Keratinocyte (primary cell): Measurements from ENCODE around the gene HOXC4.

ENCODE experiments used
- CTCF ChIP-seq, 3 experiments: IDR thresholded peaks in 1 of 3; conservative IDR thresholded peaks in 1 of 3; optimal IDR thresholded peaks in 1 of 3; 2 replicates in 2 of 3; 3 replicates in 1 of 3; pipeline versions ENCODE3 to v1.5.1; 2011; ENCODE audit warnings: low read length in 3 of 3, mild to moderate bottlenecking in 3 of 3, moderate library complexity in 2 of 3, control low read depth in 1 of 3, inconsistent platforms in 1 of 3; ENCODE audit not compliant: insufficient read depth in 2 of 3; ENCODE audit errors: extremely low read depth in 1 of 3
- EZH2 ChIP-seq: IDR thresholded peaks from one replicate; pipeline ENCODE4 v1.6.1; 2012; ENCODE audit warnings: inconsistent platforms, mild to moderate bottlenecking, low read length, moderate library complexity

- no peak for TF ChIP-seq CTCF (optimal IDR thresholded peaks at IDR 0.05 in 1 of 3, IDR thresholded peaks at IDR 0.05 in 1 of 3, conservative IDR thresholded peaks at IDR 0.05 in 1 of 3; ENCODE audit: extremely low read depth in 1 of 3, insufficient read depth in 2 of 3, low read length in 3 of 3)
- TF ChIP-seq EZH2, result no peak
Measured at GRCh38 chr12:54044425-54045103, 9.1 kb upstream of the HOXC4 start.
